ENCODE measurements around the gene ATP8B1. TPM values are rescaled to one million over a fixed set of nuclear protein-coding genes. Genes with fewer than 3 reads are reported as not detected.

Gene ATP8B1
- total RNA-seq, 2 experiments from 2014 or later: not detected

DNA sequence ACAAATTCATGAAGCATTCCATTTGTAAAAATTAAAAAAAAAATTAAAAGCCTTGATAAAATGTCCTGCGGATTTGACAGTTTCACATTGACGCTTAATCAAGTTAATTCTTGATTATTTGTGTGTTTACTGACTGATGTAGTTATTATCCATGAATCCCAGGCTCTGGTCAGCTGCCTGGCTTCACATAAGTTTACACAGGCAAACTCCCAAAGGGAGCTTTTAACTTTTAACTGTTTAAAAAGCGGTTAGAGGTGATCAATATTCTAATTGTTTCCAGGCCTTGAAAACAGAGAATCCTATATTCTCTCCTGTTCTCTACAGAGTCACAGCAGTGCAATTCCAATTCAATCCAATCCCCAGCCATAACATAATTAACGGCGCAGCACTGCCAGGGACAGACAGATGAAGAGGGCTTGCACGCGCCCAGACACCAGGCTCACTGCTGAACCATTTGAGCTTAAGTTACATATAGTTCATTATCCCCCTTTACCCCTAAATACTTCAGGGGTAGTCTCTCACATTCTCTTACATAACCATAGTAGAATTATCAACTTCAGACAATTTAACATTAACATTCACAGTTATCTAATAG is 47.5 kb downstream of the ATP8B1 start:
- no peak overlapping the region for H3K27ac ChIP-seq (ENCODE audit: low read depth in 1 of 2, low read length in 2 of 2)
- TF ChIP-seq, protein P1, sequence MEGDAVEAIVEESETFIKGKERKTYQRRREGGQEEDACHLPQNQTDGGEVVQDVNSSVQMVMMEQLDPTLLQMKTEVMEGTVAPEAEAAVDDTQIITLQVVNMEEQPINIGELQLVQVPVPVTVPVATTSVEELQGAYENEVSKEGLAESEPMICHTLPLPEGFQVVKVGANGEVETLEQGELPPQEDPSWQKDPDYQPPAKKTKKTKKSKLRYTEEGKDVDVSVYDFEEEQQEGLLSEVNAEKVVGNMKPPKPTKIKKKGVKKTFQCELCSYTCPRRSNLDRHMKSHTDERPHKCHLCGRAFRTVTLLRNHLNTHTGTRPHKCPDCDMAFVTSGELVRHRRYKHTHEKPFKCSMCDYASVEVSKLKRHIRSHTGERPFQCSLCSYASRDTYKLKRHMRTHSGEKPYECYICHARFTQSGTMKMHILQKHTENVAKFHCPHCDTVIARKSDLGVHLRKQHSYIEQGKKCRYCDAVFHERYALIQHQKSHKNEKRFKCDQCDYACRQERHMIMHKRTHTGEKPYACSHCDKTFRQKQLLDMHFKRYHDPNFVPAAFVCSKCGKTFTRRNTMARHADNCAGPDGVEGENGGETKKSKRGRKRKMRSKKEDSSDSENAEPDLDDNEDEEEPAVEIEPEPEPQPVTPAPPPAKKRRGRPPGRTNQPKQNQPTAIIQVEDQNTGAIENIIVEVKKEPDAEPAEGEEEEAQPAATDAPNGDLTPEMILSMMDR (IDR thresholded peaks at IDR 0.05): no peak
- no peak overlapping the region for H3K4me3 Mint-ChIP-seq
- H3K27me3 ChIP-seq (ENCODE audit: control insufficient read depth in 1 of 2, insufficient read depth in 2 of 2, low read length in 2 of 2): no peaks in the 10 kb centered on the region
- H3K4me3 ChIP-seq (ENCODE audit: low read length): no peak overlapping the region
- no peaks in the 10 kb centered on the region for H3K4me1 Mint-ChIP-seq (ENCODE audit: low read depth)
- H3K4me1 ChIP-seq (ENCODE audit: insufficient read depth, low read length): no peaks in the 10 kb centered on the region
- ATAC-seq (ENCODE audit: poor library complexity) (no peak), DNase-seq (no peak)
- no peaks in the 10 kb centered on the region for H3K9me3 Mint-ChIP-seq
- H3K27me3 Mint-ChIP-seq: no peaks in the 10 kb centered on the region
- no peaks in the 10 kb centered on the region for H3K36me3 ChIP-seq (ENCODE audit: insufficient read depth, low read length)
- no peak overlapping the region for H3K27ac Mint-ChIP-seq
- intact Hi-C loops (cut with DNase I, micrococcal nuclease): no loop called here
- ChIA-PET CTCF (no interaction called here), POLR2A (no interaction called here)
- peaks cover 0 to 5% of the 10 kb centered on the region in 2 experiments for H3K9me3 ChIP-seq (ENCODE audit: control insufficient read depth in 1 of 2, insufficient read depth in 1 of 2, low read length in 2 of 2)
- H3K36me3 Mint-ChIP-seq (ENCODE audit: low read depth): no peaks in the 10 kb centered on the region

DNA sequence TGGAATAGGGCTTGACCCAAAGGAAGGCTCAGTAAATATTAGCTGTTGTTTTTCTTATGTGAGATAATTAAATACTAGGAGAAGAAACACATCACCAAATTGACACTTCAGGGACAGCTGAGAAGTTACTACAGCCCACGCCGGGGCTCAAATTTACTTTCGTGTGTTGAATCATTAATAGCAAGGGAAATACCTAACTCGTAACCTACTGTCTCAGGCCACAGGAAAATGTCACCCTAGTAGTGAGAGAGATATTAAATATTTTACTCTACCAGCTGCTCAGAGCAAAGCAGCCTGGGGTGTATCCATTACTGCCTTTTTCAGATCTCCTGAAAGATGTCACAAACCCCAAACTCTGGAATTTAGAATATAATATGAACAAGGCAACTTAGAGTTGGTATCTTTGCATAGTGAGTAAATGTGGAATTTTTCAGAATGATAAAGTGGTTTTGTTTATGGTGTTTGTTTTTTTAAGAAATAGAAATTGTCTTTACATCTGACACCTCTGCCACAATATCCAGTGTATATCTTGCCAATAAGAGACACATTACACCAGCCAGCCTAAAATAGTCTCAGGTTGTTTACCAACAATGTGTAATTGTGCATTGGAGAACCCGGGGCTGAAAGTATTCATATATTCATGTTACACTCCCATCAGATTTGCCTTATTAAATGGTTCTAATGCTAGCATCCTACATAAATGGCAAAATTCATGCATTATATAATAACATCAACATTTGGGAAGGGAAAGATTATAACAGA is 48.4 kb downstream of the ATP8B1 start:
- no peaks in the 10 kb centered on the region for H3K27me3 ChIP-seq (ENCODE audit: control insufficient read depth in 1 of 2, insufficient read depth in 2 of 2, low read length in 2 of 2)
- H3K4me1 Mint-ChIP-seq (ENCODE audit: low read depth): no peaks in the 10 kb centered on the region
- ATAC-seq (ENCODE audit: poor library complexity) (no peak), DNase-seq (no peak)
- no peaks in the 10 kb centered on the region for H3K36me3 Mint-ChIP-seq (ENCODE audit: low read depth)
- no peak overlapping the region for H3K27ac Mint-ChIP-seq
- no peak overlapping the region for H3K27ac ChIP-seq (ENCODE audit: low read depth in 1 of 2, low read length in 2 of 2)
- CTCF ChIA-PET: no interaction called here
- H3K4me3 Mint-ChIP-seq: no peak overlapping the region
- no peaks in the 10 kb centered on the region for H3K9me3 Mint-ChIP-seq
- no peaks in the 10 kb centered on the region for H3K36me3 ChIP-seq (ENCODE audit: insufficient read depth, low read length)
- H3K9me3 ChIP-seq (ENCODE audit: control insufficient read depth in 1 of 2, insufficient read depth in 1 of 2, low read length in 2 of 2): peaks cover 0 to 5% of the 10 kb centered on the region in 2 experiments
- H3K27me3 Mint-ChIP-seq: no peaks in the 10 kb centered on the region
- H3K4me1 ChIP-seq (ENCODE audit: insufficient read depth, low read length): no peaks in the 10 kb centered on the region
- no peak overlapping the region for H3K4me3 ChIP-seq (ENCODE audit: low read length)
- POLR2A ChIA-PET: no interaction called here
- TF ChIP-seq, protein P1 (IDR thresholded peaks at IDR 0.05): no peak
- intact Hi-C loops (cut with DNase I, micrococcal nuclease): no loop called here

DNA sequence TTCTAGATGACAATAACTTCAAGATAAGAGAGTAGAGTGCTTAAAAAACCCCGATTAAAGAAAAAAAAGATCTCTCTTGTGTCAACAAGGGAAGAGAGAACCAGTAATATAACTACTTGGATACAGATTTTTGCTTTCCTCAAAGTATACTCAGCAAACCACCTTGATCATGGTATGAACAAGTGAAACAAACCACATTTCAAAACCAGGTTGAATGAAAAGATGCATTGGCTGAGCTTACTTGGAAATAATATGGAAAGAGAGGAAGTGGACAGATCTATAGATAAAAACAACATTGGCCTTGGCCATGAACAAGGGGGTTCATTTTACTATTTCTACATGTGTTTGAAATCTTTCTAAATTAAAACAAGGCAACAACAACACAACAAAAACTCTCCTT is 50.1 kb downstream of the ATP8B1 start:
- H3K4me3 Mint-ChIP-seq: no peak overlapping the region
- DNase-seq (no peak), ATAC-seq (ENCODE audit: poor library complexity) (no peak)
- H3K27ac Mint-ChIP-seq: no peak overlapping the region
- no peaks in the 10 kb centered on the region for H3K36me3 Mint-ChIP-seq (ENCODE audit: low read depth)
- TF ChIP-seq, protein P1 (IDR thresholded peaks at IDR 0.05): no peak
- Histone ChIP-seq H3K27me3 (ENCODE audit: control insufficient read depth in 1 of 2, insufficient read depth in 2 of 2, low read length in 2 of 2) (no peaks in the 10 kb centered on the region), H3K4me1 (ENCODE audit: insufficient read depth, low read length) (no peaks in the 10 kb centered on the region), H3K27ac (ENCODE audit: low read depth in 1 of 2, low read length in 2 of 2) (no peak overlapping the region), H3K36me3 (ENCODE audit: insufficient read depth, low read length) (no peaks in the 10 kb centered on the region), H3K4me3 (ENCODE audit: low read length) (no peak overlapping the region), H3K9me3 (ENCODE audit: control insufficient read depth in 1 of 2, insufficient read depth in 1 of 2, low read length in 2 of 2) (no peaks in the 10 kb centered on the region)
- no peaks in the 10 kb centered on the region for H3K27me3 Mint-ChIP-seq
- ChIA-PET CTCF (no interaction called here), POLR2A (no interaction called here)
- no peaks in the 10 kb centered on the region for H3K4me1 Mint-ChIP-seq (ENCODE audit: low read depth)
- intact Hi-C loops (cut with DNase I, micrococcal nuclease): no loop called here
- no peaks in the 10 kb centered on the region for H3K9me3 Mint-ChIP-seq
